Urinary bladder (tissue), 4 donors: ENCODE results near the gene TANGO6. TPM values are rescaled to one million over a fixed set of nuclear protein-coding genes. Genes with fewer than 3 reads are reported as not detected.
"Not testable (repeated sequence)": the region's sequence is repeated elsewhere in the genome, so short reads cannot be mapped to it uniquely, and the experiment has no call there.

Source experiments
- DNase-seq: peaks from one replicate; pipeline ENCODE4 v3.0.0-alpha.2; 2015; ENCODE audit errors: extremely low spot score
- H3K27ac ChIP-seq: one replicate; pipeline ENCODE4 v1.5.1; 2013; ENCODE audit warnings: low read depth, mild to moderate bottlenecking, moderate library complexity
- H3K36me3 ChIP-seq: one replicate; pipeline ENCODE4 v1.6.1; 2013; ENCODE audit warnings: mild to moderate bottlenecking, moderate library complexity; ENCODE audit not compliant: insufficient read depth
- H3K4me1 ChIP-seq: one replicate; pipeline ENCODE4 v1.6.1; 2013; ENCODE audit warnings: mild to moderate bottlenecking, moderate library complexity; ENCODE audit not compliant: insufficient read depth
- H3K4me3 ChIP-seq: one replicate; pipeline ENCODE4 v1.5.1; 2013; ENCODE audit warnings: low read depth, low read length
- WGBS: extraction: QIAGEN DNeasy Blood & Tissue Kit; methylation state at CpG from one replicate; pipeline ENCODE4 v1.1.7; 2013; 5-methylcytosine and 5-hydroxymethylcytosine counted together
- polyA plus RNA-seq: library from polyadenylated mRNA; stranded (reverse); fragments of 200-250 nt; gene quantifications from one replicate; pipeline ENCODE4 v1.2.3, GENCODE V29; 2013
- total RNA-seq: library from RNA; depleted of rRNA; stranded (reverse); fragments of >200 nt; gene quantifications from one replicate; pipeline ENCODE4 v1.2.3, GENCODE V29; 2014
- donor health status: healthy with polysubstance abuse.
- donor health status: healthy.

The TANGO6 gene
- total and polyA plus RNA-seq, 2 donors: 11.6 to 21.4 TPM

DNA sequence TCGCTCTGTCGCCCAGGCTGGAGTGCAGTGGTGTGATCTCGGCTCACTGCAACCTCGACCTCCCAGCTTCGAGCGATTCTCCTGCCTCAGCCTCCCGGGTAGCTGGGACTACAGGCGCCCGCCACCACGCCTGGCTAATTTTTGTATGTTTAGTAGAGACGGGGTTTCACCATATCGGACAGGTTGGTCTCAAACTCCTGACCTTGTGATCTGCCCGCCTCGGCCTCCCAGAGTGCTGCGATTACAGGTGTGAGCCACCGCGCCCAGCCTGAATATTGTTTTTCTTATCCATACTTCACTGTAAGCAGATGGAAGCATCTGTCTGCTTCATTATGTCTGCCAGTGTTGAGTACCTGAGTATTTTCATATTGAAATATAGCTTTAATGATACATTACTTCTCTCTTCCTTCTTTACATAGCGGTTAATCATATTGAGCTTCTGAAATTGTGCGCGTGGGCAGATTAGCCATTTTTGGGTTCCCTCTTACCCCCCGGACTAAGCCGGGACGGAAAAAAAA lies 308 bp upstream of the TANGO6 start:
- not testable (repeated sequence) for DNase-seq, H3K36me3 ChIP-seq, H3K4me1 ChIP-seq
- Histone ChIP-seq H3K27ac (peak overlapping the region; percentile 69), H3K4me3 (peak overlapping the region; percentile 61)
- WGBS: 56% methylated on average over 23 of the region's 23 CpGs

DNA sequence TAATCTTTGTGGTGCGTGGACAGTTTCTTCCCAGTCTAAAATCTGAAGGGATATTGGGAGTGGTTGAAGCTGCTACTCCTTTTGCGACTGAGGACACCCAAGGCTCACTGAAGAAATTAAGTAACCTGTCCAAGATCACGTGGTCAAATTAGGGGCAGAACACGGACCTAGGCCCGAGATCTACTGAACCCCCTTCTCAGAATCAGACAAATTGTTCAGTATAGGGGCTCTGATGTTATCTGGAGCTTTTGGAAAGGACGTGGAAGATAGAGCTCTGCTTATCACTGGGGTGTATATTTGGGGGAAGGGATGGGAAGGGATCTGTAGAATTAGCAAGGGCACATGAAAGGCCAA lies 857 bp downstream of the TANGO6 start:
- Histone ChIP-seq H3K4me3 (peak overlapping the region; percentile 61), H3K27ac (no peak overlapping the region), H3K36me3 (no peaks in the 10 kb centered on the region), H3K4me1 (no peaks in the 10 kb centered on the region)
- DNase-seq: no peak
- 6% methylated on average over 6 of the region's 6 CpGs for WGBS

DNA sequence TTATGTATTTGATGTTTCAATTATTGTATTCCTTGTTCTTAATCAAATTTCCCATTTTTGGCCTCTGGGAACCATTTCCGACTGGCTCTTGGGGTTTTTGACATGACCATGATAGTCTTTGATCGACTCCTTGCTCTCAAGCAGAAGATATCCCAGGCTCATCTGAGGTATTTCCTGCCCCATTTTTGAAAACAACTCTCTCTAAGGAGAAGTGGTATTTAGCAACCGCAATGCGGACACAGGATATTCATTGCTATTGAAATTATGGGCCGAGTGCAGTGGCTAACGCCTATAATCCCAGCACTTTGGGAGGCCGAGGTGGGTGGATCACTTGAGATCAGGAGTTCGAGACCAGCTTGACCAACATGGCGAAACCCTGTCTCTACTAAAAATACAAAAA lies 5.5 kb downstream of the TANGO6 start:
- no peaks in the 10 kb centered on the region for H3K36me3 ChIP-seq
- H3K4me1 ChIP-seq: no peaks in the 10 kb centered on the region
- no peak for DNase-seq
- H3K27ac ChIP-seq: no peak overlapping the region
- 83% methylated on average over 9 of the region's 9 CpGs for WGBS
- H3K4me3 ChIP-seq: no peak overlapping the region

- H3K4me3 ChIP-seq: no peak overlapping the region
- H3K4me1 ChIP-seq: no peaks in the 10 kb centered on the region
- 95% methylated on average over 2 of the region's 2 CpGs for WGBS
- H3K27ac ChIP-seq: no peak overlapping the region
- no peaks in the 10 kb centered on the region for H3K36me3 ChIP-seq
- no peak for DNase-seq
Measured at GRCh38 chr16:68850481-68850880, 7.2 kb downstream of the TANGO6 start.

DNA sequence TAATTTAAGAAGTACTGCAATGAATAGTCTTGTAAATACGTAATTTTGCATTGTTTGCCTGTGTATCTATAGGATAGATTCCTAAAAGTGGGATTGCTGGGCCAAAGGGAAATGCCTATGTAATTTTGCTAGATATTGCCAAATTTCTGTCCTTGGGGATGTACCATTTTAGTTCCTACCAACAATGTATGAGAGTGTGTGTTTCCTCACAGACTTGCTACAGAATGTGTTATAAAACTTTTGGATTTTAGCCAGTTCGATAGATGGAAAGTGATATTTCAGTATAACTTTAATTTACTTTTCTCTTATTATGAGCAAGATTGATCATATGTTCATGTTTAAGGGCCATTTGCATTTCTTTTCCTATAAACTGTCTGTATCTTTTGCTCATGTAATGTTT lies 8.3 kb downstream of the TANGO6 start:
- Histone ChIP-seq H3K36me3 (no peaks in the 10 kb centered on the region), H3K27ac (no peak overlapping the region), H3K4me3 (no peak overlapping the region), H3K4me1 (no peaks in the 10 kb centered on the region)
- no peak for DNase-seq
- WGBS: 86% methylated on average over 2 of the region's 2 CpGs

GRCh38 chr16:68857479-68857878 lies 14.1 kb downstream of the TANGO6 start:
- 99% methylated on average over 1 of the region's 1 CpG for WGBS
- DNase-seq: no peak
- Histone ChIP-seq H3K4me1 (no peaks in the 10 kb centered on the region), H3K27ac (no peak overlapping the region), H3K4me3 (no peak overlapping the region), H3K36me3 (no peaks in the 10 kb centered on the region)

GRCh38 chr16:68859828-68860227 lies 16.5 kb downstream of the TANGO6 start:
- peaks cover 1% of the 10 kb centered on the region for H3K36me3 ChIP-seq
- no peak overlapping the region for H3K4me3 ChIP-seq
- DNase-seq: no peak
- 93% methylated on average over 4 of the region's 4 CpGs for WGBS
- H3K27ac ChIP-seq: no peak overlapping the region
- H3K4me1 ChIP-seq: no peaks in the 10 kb centered on the region

- Histone ChIP-seq H3K4me3 (no peak overlapping the region), H3K27ac (no peak overlapping the region), H3K36me3 (peaks cover 1% of the 10 kb centered on the region), H3K4me1 (no peaks in the 10 kb centered on the region)
- WGBS: 92% methylated on average over 15 of the region's 15 CpGs
- DNase-seq: no peak
Measured at GRCh38 chr16:68860978-68861892, 17.9 kb downstream of the TANGO6 start.

DNA sequence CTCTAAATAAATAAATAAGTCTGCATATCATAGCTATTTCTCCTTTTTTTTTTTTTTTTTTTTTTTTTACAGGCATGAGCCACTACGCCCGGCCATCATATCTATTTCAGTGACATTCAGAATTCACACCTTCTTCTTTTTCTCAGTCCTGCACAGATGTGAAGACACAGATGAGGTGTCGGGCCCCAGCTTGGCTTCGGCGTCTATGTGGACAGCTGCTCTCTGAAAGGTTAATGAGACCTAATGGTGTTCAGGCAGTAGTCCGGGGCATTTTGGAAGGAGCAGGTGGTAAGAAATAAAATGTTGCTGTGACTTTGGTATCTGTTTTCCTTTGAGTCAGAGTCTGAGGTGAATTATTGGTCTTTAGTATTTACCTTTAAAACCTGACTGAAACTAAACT lies 23.6 kb downstream of the TANGO6 start:
- Histone ChIP-seq H3K4me3 (no peak overlapping the region), H3K27ac (no peak overlapping the region), H3K4me1 (no peaks in the 10 kb centered on the region), H3K36me3 (peaks cover 1% of the 10 kb centered on the region)
- WGBS: 96% methylated on average over 6 of the region's 6 CpGs
- DNase-seq: no peak

DNA sequence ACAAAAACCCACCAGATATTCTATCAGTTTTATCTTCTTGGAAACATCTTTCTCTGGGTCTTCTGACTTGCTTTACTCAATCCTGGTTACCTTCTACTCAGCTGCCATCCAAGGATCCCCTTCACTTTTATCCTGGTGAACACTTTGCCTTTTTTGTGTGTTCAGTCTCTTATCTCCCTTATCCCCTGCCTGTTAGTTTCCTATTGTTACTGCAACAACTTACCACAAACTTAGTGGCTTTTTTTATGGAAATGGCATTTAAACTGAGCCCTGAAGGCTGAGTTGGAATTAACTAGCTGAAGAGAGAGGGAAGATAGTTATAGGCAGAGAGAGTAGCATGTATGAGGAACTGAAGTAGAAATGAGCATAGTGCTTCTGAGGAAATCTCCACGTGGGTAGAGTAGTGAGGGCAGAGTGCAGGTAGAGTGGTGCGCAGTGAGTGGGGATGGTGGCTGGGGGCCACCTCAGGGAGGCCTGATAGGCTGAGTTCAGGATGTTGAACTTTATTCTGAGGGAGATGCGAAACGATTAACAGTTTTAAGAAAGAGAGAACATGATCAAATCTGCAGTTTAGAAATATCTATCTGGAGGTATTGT lies 26.3 kb downstream of the TANGO6 start:
- H3K4me3 ChIP-seq: no peak overlapping the region
- no peak overlapping the region for H3K27ac ChIP-seq
- DNase-seq: no peak
- 85% methylated on average over 4 of the region's 4 CpGs for WGBS
- peaks cover 2% of the 10 kb centered on the region for H3K36me3 ChIP-seq
- no peaks in the 10 kb centered on the region for H3K4me1 ChIP-seq

GRCh38 chr16:68873635-68874471 lies 30.5 kb downstream of the TANGO6 start:
- Histone ChIP-seq H3K4me3 (no peak overlapping the region), H3K27ac (no peak overlapping the region), H3K4me1 (no peaks in the 10 kb centered on the region), H3K36me3 (peaks cover 2% of the 10 kb centered on the region)
- WGBS: 71% methylated on average over 7 of the region's 7 CpGs
- DNase-seq: no peak

GRCh38 chr16:68875871-68876270 lies 32.5 kb downstream of the TANGO6 start:
- no peaks in the 10 kb centered on the region for H3K4me1 ChIP-seq
- 97% methylated on average over 4 of the region's 4 CpGs for WGBS
- no peak for DNase-seq
- H3K4me3 ChIP-seq: no peak overlapping the region
- H3K27ac ChIP-seq: no peak overlapping the region
- H3K36me3 ChIP-seq: peaks cover 4% of the 10 kb centered on the region

DNA sequence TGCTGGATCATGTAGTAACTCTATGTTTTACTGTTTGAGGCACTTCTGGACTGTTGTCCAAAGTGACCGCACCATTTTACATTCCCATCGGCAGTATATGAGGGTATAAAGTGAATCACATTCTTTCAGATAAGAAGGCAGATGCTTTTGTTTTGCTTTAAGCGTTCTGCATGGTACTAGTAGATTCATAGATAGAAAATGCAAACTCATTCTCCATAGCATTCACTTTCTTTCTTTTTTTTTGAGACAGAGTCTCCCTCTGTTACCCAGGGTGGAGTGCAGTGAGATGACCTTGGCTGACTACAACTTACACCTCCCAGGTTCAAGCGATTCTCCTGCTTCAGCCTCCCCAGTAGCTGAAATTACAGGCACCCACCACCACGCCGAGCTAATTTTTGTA lies 40.4 kb downstream of the TANGO6 start:
- Histone ChIP-seq H3K4me1 (no peaks in the 10 kb centered on the region), H3K4me3 (no peak overlapping the region), H3K27ac (no peak overlapping the region), H3K36me3 (peaks cover 2% of the 10 kb centered on the region)
- 90% methylated on average over 6 of the region's 6 CpGs for WGBS
- DNase-seq: no peak
